ENCODE data around the gene PRMT6. TPM values are rescaled to one million over a fixed set of nuclear protein-coding genes. Genes with fewer than 3 reads are reported as not detected.
"Not testable (repeated sequence)": the region's sequence is repeated elsewhere in the genome, so short reads cannot be mapped to it uniquely, and the experiment has no call there.

Gene PRMT6
- total RNA-seq (2014; rRNA removed; shearing (Covaris generic)): 8.9 and 11.9 TPM in 2 replicates

DNA sequence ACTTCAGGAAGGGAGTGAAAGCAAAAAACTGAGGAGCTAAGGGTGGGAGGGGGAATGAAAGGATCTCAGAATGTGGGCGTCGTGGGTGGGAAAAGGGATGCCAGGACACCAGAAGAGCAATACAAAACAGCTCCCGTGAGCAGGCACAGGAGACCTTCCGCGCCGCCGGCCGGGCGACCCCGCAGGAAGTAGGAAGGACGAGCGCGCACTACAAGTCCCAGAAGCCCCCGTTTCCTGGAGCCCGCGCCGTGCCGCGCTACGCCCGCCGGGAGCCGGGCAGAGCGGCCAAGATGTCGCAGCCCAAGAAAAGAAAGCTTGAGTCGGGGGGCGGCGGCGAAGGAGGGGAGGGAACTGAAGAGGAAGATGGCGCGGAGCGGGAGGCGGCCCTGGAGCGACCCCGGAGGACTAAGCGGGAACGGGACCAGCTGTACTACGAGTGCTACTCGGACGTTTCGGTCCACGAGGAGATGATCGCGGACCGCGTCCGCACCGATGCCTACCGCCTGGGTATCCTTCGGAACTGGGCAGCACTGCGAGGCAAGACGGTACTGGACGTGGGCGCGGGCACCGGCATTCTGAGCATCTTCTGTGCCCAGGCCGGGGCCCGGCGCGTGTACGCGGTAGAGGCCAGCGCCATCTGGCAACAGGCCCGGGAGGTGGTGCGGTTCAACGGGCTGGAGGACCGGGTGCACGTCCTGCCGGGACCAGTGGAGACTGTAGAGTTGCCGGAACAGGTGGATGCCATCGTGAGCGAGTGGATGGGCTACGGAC lies at the start of gene PRMT6:
Gene PRMT6, plus strand, starts transcription at position 249 of the 771 bp plus-strand sequence. Its CDS starts 42 bp downstream, at position 291.
- peak; percentile 74 for DNase-seq (ENCODE audit: low read depth)

GRCh38 chr1:107009281-107009680 lies 47.2 kb upstream of the PRMT6 start:
- no peak for DNase-seq (ENCODE audit: low read depth)

GRCh38 chr1:107010582-107010981 lies 45.9 kb upstream of the PRMT6 start:
- no peak for DNase-seq (ENCODE audit: low read depth)

GRCh38 chr1:107016376-107016978 lies 40.0 kb upstream of the PRMT6 start:
- DNase-seq (ENCODE audit: low read depth): peak; percentile 5

- DNase-seq (ENCODE audit: low read depth): no peak
Measured at GRCh38 chr1:107018445-107018844, 38.0 kb upstream of the PRMT6 start.

GRCh38 chr1:107019166-107019565 lies 37.3 kb upstream of the PRMT6 start:
- DNase-seq (ENCODE audit: low read depth): no peak

DNA sequence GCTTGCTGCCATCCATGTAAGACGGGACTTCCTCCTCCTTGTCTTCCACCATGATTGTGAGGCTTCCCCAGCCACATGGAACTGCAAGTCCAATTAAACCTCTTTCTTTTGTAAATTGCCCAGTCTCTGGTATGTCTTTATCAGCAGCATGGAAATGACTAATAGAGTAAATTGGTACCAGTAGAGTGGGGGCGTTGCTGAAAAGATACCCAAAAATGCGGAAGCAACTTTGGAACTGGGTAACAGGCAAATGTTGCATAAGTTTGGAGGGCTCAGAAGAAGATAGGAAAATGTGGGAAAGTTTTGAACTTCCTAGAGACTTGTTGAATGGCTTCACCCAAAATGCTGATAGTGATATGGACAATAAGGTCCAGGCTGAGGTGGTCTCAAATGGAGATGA lies 17.6 kb upstream of the PRMT6 start:
- not testable (repeated sequence) for DNase-seq (ENCODE audit: low read depth)

DNA sequence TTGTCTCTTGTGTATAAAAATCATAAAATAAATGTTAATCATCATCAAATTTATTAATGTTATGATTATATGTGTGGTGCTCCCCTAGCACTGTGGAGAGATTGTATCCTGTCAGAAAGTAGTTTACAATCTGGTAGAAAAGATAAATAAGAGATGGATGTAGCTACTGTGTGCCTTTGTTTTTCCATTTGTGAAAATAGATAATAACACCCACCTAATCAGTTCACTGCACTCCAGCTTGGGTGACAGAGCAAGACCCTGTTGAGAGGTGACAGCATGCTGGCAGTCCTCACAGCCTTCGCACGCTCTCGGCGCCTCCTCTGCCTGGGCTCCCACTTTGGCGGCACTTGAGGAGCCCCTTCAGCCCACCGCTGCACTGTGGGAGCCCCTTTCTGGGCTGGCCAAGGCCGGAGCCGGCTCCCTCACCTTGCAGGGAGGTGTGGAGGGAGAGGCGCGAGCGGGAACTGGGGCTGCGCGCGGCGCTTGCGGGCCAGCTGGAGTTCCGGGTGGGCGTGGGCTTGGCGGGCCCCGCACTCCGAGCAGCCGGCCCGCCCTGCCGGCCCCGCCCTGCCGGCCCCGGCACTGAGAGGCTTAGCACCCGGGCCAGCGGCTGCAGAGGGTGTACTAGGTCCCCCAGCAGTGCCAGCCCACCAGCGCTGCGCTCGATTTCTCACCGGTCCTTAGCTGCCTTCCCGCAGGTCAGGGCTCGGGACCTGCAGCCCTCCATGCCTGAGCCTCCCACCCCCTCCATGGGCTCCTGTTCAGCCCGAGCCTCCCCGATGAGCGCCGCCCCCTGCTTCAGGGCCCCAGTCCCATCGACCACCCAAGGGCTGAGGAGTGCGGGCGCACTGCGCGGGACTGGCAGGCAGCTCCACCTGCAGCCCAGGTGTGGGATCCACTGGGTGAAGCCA lies 11.9 kb upstream of the PRMT6 start:
- DNase-seq (ENCODE audit: low read depth): not testable (repeated sequence)

GRCh38 chr1:107047602-107048001 lies 8.9 kb upstream of the PRMT6 start:
- no peak for DNase-seq (ENCODE audit: low read depth)

- DNase-seq (ENCODE audit: low read depth): no peak
Measured at GRCh38 chr1:107048241-107048640, 8.2 kb upstream of the PRMT6 start.

- no peak for DNase-seq (ENCODE audit: low read depth)
Measured at GRCh38 chr1:107051266-107051665, 5.2 kb upstream of the PRMT6 start.

DNA sequence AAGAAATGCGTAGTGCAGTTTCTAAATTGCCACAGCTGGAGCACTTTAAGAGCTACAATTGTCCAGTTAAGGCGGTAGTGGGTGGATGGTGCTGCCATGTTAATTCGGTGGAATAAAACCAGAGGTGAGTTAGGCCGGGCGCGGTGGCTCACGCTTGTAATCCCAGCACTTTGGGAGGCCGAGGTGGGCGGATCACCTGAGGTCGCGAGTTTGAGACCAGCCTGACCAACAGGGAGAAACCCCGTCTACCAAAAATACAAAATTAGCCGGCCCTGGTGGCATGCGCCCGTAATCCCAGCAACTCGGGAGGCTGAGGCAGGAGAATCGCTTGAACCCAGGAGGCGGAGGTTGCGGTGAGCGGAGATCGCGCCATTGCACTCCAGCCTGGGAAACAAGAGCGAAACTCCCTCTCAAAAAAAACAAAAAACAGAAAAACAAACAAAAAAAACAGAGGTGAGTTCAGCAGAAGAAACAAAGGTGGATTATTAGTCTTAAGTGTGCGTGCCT lies 502 bp upstream of the PRMT6 start:
- not testable (repeated sequence) for DNase-seq (ENCODE audit: low read depth)

DNA sequence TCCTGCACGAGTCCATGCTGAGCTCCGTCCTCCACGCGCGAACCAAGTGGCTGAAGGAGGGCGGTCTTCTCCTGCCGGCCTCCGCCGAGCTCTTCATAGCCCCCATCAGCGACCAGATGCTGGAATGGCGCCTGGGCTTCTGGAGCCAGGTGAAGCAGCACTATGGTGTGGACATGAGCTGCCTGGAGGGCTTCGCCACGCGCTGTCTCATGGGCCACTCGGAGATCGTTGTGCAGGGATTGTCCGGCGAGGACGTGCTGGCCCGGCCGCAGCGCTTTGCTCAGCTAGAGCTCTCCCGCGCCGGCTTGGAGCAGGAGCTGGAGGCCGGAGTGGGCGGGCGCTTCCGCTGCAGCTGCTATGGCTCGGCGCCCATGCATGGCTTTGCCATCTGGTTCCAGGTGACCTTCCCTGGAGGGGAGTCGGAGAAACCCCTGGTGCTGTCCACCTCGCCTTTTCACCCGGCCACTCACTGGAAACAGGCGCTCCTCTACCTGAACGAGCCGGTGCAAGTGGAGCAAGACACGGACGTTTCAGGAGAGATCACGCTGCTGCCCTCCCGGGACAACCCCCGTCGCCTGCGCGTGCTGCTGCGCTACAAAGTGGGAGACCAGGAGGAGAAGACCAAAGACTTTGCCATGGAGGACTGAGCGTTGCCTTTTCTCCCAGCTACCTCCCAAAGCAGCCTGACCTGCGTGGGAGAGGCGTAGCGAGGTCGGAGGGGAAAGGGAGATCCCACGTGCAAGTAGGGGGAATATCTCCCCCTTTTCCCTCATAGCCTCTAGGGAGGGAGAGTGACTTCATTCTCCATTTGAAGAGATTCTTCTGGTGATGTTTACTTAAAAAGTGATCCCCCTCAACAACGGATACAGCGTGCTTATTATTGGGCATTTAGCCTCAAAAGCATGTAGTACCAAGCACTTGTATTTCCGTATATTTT lies 991 bp downstream of the PRMT6 start:
- DNase-seq (ENCODE audit: low read depth): peak; percentile 58

GRCh38 chr1:107058245-107059032 lies 2.0 kb downstream of the PRMT6 start:
- no peak for DNase-seq (ENCODE audit: low read depth)

DNA sequence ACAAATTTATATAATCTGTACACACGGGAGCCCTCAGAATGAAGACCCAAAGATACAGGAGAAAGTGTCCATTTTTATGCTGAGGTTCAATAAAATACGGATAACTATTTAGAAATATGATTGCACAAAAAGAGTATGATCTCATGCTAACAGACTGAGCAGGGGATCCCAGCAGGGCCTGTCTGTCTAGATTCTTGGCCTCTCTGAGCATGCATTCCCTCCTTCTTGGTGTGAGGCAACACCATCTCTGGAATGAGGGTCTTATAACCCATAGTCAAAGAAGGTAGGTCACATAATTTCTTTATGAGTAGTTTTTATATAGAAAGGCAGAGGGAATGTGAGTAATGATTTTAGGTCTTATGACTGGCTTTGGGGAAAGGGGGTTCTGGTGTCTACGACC lies 5.4 kb downstream of the PRMT6 start:
- no peak for DNase-seq (ENCODE audit: low read depth)

GRCh38 chr1:107073493-107073892 lies 17.0 kb downstream of the PRMT6 start:
- DNase-seq (ENCODE audit: low read depth): no peak

- DNase-seq (ENCODE audit: low read depth): peak; percentile 68
Measured at GRCh38 chr1:107076841-107077240, 20.4 kb downstream of the PRMT6 start.

- no peak for DNase-seq (ENCODE audit: low read depth)
Measured at GRCh38 chr1:107079249-107079648, 22.8 kb downstream of the PRMT6 start.

DNA sequence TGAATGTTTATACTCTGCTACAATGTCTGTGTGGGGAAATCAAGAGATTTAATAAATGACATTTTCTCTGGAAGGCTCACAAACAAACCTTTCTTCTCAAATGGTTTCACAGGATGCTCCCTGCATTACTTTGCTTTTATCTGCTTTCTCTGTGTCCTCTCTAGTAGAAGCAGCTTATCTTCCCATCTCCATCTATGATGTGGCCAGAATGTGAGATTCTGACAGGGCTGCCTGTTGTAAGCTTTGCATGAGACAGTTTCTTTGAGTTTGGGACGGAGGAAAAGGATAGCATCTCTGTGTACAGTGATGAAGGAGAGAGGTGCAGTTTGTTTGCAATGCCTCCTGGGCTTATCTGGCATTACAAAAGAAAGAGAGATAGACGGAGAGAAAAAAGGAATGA lies 24.6 kb downstream of the PRMT6 start:
- DNase-seq (ENCODE audit: low read depth): no peak

GRCh38 chr1:107091418-107091817 lies 34.9 kb downstream of the PRMT6 start:
- DNase-seq (ENCODE audit: low read depth): no peak
